ENCODE data around the gene DNM2.
A peak's percentile ranks its signal among the peaks of the same experiment; 100 is the strongest.

The DNM2 gene

GRCh38 chr19:10701955-10702525, 15.8 kb upstream of the DNM2 start:
- H4K5ac ChIP-seq (ENCODE audit: low read length): no peak overlapping the region
- H3K27ac ChIP-seq (ENCODE audit: low read depth, low read length): no peak overlapping the region

GRCh38 chr19:10706990-10707389, 10.9 kb upstream of the DNM2 start:
- H3K4me2 ChIP-seq (ENCODE audit: low read length): no peak overlapping the region
- no peak overlapping the region for H2BK5ac ChIP-seq (ENCODE audit: low read length)
- no peaks in the 10 kb centered on the region for H3K79me2 ChIP-seq (ENCODE audit: control insufficient read depth, insufficient read depth, low read length)
- no CpG with 5 or more reads among the region's 12 CpGs for WGBS (ENCODE audit: extremely low coverage, insufficient coverage, low lambda C conversion rate)
- H3K4me1 ChIP-seq (ENCODE audit: control insufficient read depth, low read depth, low read length): no peaks in the 10 kb centered on the region
- no peaks in the 10 kb centered on the region for H3K36me3 ChIP-seq (ENCODE audit: control insufficient read depth, insufficient read depth, low read length)
- no peak overlapping the region for H2BK120ac ChIP-seq (ENCODE audit: low read depth, low read length)
- H4K8ac ChIP-seq (ENCODE audit: low read depth, low read length): no peak overlapping the region
- no peak overlapping the region for H3K56ac ChIP-seq (ENCODE audit: low read length)
- no peak overlapping the region for H3K4me3 ChIP-seq (ENCODE audit: low read length)
- no peak overlapping the region for H2BK15ac ChIP-seq (replicated peaks; ENCODE audit: low read depth)
- no peak overlapping the region for H2AK5ac ChIP-seq (ENCODE audit: low read length)
- H3K23ac ChIP-seq (ENCODE audit: low read length): no peak overlapping the region
- no peak overlapping the region for H3K4ac ChIP-seq (ENCODE audit: low read depth, low read length)
- H3K18ac ChIP-seq (ENCODE audit: low read length): no peak overlapping the region
- no peak overlapping the region for H3K27ac ChIP-seq (ENCODE audit: low read depth, low read length)
- H4K5ac ChIP-seq (ENCODE audit: low read length): no peak overlapping the region
- no peaks in the 10 kb centered on the region for H3K27me3 ChIP-seq (ENCODE audit: insufficient read depth, low read length, poor library complexity)
- no peak for DNase-seq
- H3K9ac ChIP-seq (ENCODE audit: low read length): no peak overlapping the region
- H3K79me1 ChIP-seq (ENCODE audit: low read length): no peaks in the 10 kb centered on the region

More at GRCh38 chr19:10701955-10702525, 15.8 kb upstream of the DNM2 start:
- Histone ChIP-seq H4K8ac (ENCODE audit: low read depth, low read length) (no peak overlapping the region), H2BK120ac (ENCODE audit: low read depth, low read length) (no peak overlapping the region), H3K36me3 (ENCODE audit: control insufficient read depth, insufficient read depth, low read length) (no peaks in the 10 kb centered on the region), H2AK5ac (ENCODE audit: low read length) (no peak overlapping the region), H3K56ac (ENCODE audit: low read length) (peak overlapping the region; percentile 83), H3K23ac (ENCODE audit: low read length) (no peak overlapping the region), H3K9ac (ENCODE audit: low read length) (peak overlapping the region; percentile 83), H3K79me2 (ENCODE audit: control insufficient read depth, insufficient read depth, low read length) (no peaks in the 10 kb centered on the region), H3K79me1 (ENCODE audit: low read length) (no peaks in the 10 kb centered on the region), H3K27me3 (ENCODE audit: insufficient read depth, low read length, poor library complexity) (no peaks in the 10 kb centered on the region), H3K18ac (ENCODE audit: low read length) (no peak overlapping the region), H2BK15ac (replicated peaks; ENCODE audit: low read depth) (no peak overlapping the region), H3K4me3 (ENCODE audit: low read length) (peak overlapping the region; percentile 47), H3K4me1 (ENCODE audit: control insufficient read depth, low read depth, low read length) (no peaks in the 10 kb centered on the region), H3K4ac (ENCODE audit: low read depth, low read length) (no peak overlapping the region), H2BK5ac (ENCODE audit: low read length) (no peak overlapping the region), H3K4me2 (ENCODE audit: low read length) (peak overlapping the region; percentile 71)
- no CpG with 5 or more reads among the region's 24 CpGs for WGBS (ENCODE audit: extremely low coverage, insufficient coverage, low lambda C conversion rate)
- DNase-seq: peak; percentile 77

GRCh38 chr19:10707440-10707839, 10.4 kb upstream of the DNM2 start:
- Histone ChIP-seq H3K27me3 (ENCODE audit: insufficient read depth, low read length, poor library complexity) (no peaks in the 10 kb centered on the region), H2BK120ac (ENCODE audit: low read depth, low read length) (no peak overlapping the region), H3K4me2 (ENCODE audit: low read length) (no peak overlapping the region), H2BK15ac (replicated peaks; ENCODE audit: low read depth) (no peak overlapping the region), H3K9ac (ENCODE audit: low read length) (no peak overlapping the region), H3K18ac (ENCODE audit: low read length) (no peak overlapping the region), H4K5ac (ENCODE audit: low read length) (no peak overlapping the region), H3K4me3 (ENCODE audit: low read length) (no peak overlapping the region), H3K36me3 (ENCODE audit: control insufficient read depth, insufficient read depth, low read length) (no peaks in the 10 kb centered on the region), H2BK5ac (ENCODE audit: low read length) (no peak overlapping the region), H4K8ac (ENCODE audit: low read depth, low read length) (no peak overlapping the region), H3K4ac (ENCODE audit: low read depth, low read length) (no peak overlapping the region), H3K79me2 (ENCODE audit: control insufficient read depth, insufficient read depth, low read length) (no peaks in the 10 kb centered on the region), H3K79me1 (ENCODE audit: low read length) (no peaks in the 10 kb centered on the region), H3K4me1 (ENCODE audit: control insufficient read depth, low read depth, low read length) (no peaks in the 10 kb centered on the region), H2AK5ac (ENCODE audit: low read length) (no peak overlapping the region), H3K56ac (ENCODE audit: low read length) (no peak overlapping the region), H3K23ac (ENCODE audit: low read length) (no peak overlapping the region), H3K27ac (ENCODE audit: low read depth, low read length) (no peak overlapping the region)
- DNase-seq: no peak
- no CpG with 5 or more reads among the region's 16 CpGs for WGBS (ENCODE audit: extremely low coverage, insufficient coverage, low lambda C conversion rate)

- H3K79me1 ChIP-seq (ENCODE audit: low read length): no peaks in the 10 kb centered on the region
- no CpG with 5 or more reads among the region's 7 CpGs for WGBS (ENCODE audit: extremely low coverage, insufficient coverage, low lambda C conversion rate)
These were observed 9.6 kb upstream of the DNM2 start for GRCh38 chr19:10708291-10708690.

GRCh38 chr19:10712045-10712444, 5.8 kb upstream of the DNM2 start:
- H3K9ac ChIP-seq (ENCODE audit: low read length): no peak overlapping the region
- no peak overlapping the region for H3K27ac ChIP-seq (ENCODE audit: low read depth, low read length)
- peaks cover 2% of the 10 kb centered on the region for H3K36me3 ChIP-seq (ENCODE audit: control insufficient read depth, insufficient read depth, low read length)
- WGBS (ENCODE audit: extremely low coverage, insufficient coverage, low lambda C conversion rate): no CpG with 5 or more reads among the region's 14 CpGs
- H3K4me2 ChIP-seq (ENCODE audit: low read length): no peak overlapping the region
- H3K18ac ChIP-seq (ENCODE audit: low read length): no peak overlapping the region
- no peak overlapping the region for H3K4me3 ChIP-seq (ENCODE audit: low read length)
- H2BK5ac ChIP-seq (ENCODE audit: low read length): no peak overlapping the region
- H2BK15ac ChIP-seq (replicated peaks; ENCODE audit: low read depth): no peak overlapping the region
- H3K27me3 ChIP-seq (ENCODE audit: insufficient read depth, low read length, poor library complexity): no peaks in the 10 kb centered on the region
- no peak overlapping the region for H3K4ac ChIP-seq (ENCODE audit: low read depth, low read length)
- H3K79me2 ChIP-seq (ENCODE audit: control insufficient read depth, insufficient read depth, low read length): no peaks in the 10 kb centered on the region
- H3K79me1 ChIP-seq (ENCODE audit: low read length): no peaks in the 10 kb centered on the region
- no peak overlapping the region for H3K56ac ChIP-seq (ENCODE audit: low read length)
- DNase-seq: peak; percentile 44
- H2AK5ac ChIP-seq (ENCODE audit: low read length): no peak overlapping the region
- H3K4me1 ChIP-seq (ENCODE audit: control insufficient read depth, low read depth, low read length): no peaks in the 10 kb centered on the region
- H4K8ac ChIP-seq (ENCODE audit: low read depth, low read length): no peak overlapping the region
- no peak overlapping the region for H2BK120ac ChIP-seq (ENCODE audit: low read depth, low read length)
- H4K5ac ChIP-seq (ENCODE audit: low read length): no peak overlapping the region
- H3K23ac ChIP-seq (ENCODE audit: low read length): no peak overlapping the region

More at GRCh38 chr19:10708291-10708690, 9.6 kb upstream of the DNM2 start:
- no peak overlapping the region for H2BK5ac ChIP-seq (ENCODE audit: low read length)
- no peak overlapping the region for H3K4ac ChIP-seq (ENCODE audit: low read depth, low read length)
- H3K18ac ChIP-seq (ENCODE audit: low read length): no peak overlapping the region
- H3K4me3 ChIP-seq (ENCODE audit: low read length): no peak overlapping the region
- no peak overlapping the region for H4K5ac ChIP-seq (ENCODE audit: low read length)
- no peak overlapping the region for H3K23ac ChIP-seq (ENCODE audit: low read length)
- no peak overlapping the region for H3K4me2 ChIP-seq (ENCODE audit: low read length)
- H2AK5ac ChIP-seq (ENCODE audit: low read length): no peak overlapping the region
- DNase-seq: no peak
- no peaks in the 10 kb centered on the region for H3K27me3 ChIP-seq (ENCODE audit: insufficient read depth, low read length, poor library complexity)
- no peak overlapping the region for H2BK120ac ChIP-seq (ENCODE audit: low read depth, low read length)
- no peak overlapping the region for H3K56ac ChIP-seq (ENCODE audit: low read length)
- no peaks in the 10 kb centered on the region for H3K4me1 ChIP-seq (ENCODE audit: control insufficient read depth, low read depth, low read length)
- H3K9ac ChIP-seq (ENCODE audit: low read length): no peak overlapping the region
- no peak overlapping the region for H3K27ac ChIP-seq (ENCODE audit: low read depth, low read length)
- peaks cover under 1% of the 10 kb centered on the region for H3K36me3 ChIP-seq (ENCODE audit: control insufficient read depth, insufficient read depth, low read length)
- H3K79me2 ChIP-seq (ENCODE audit: control insufficient read depth, insufficient read depth, low read length): no peaks in the 10 kb centered on the region
- no peak overlapping the region for H2BK15ac ChIP-seq (replicated peaks; ENCODE audit: low read depth)
- H4K8ac ChIP-seq (ENCODE audit: low read depth, low read length): no peak overlapping the region

GRCh38 chr19:10712754-10713153, 5.1 kb upstream of the DNM2 start:
- Histone ChIP-seq H3K4me1 (ENCODE audit: control insufficient read depth, low read depth, low read length) (no peaks in the 10 kb centered on the region), H3K36me3 (ENCODE audit: control insufficient read depth, insufficient read depth, low read length) (peaks cover 2% of the 10 kb centered on the region), H3K27me3 (ENCODE audit: insufficient read depth, low read length, poor library complexity) (no peaks in the 10 kb centered on the region), H3K18ac (ENCODE audit: low read length) (no peak overlapping the region), H3K56ac (ENCODE audit: low read length) (no peak overlapping the region), H3K27ac (ENCODE audit: low read depth, low read length) (no peak overlapping the region), H3K9ac (ENCODE audit: low read length) (no peak overlapping the region), H2BK120ac (ENCODE audit: low read depth, low read length) (no peak overlapping the region), H3K79me2 (ENCODE audit: control insufficient read depth, insufficient read depth, low read length) (no peaks in the 10 kb centered on the region), H3K4ac (ENCODE audit: low read depth, low read length) (no peak overlapping the region), H4K5ac (ENCODE audit: low read length) (no peak overlapping the region), H3K79me1 (ENCODE audit: low read length) (no peaks in the 10 kb centered on the region), H3K4me2 (ENCODE audit: low read length) (no peak overlapping the region), H2AK5ac (ENCODE audit: low read length) (no peak overlapping the region), H3K23ac (ENCODE audit: low read length) (no peak overlapping the region), H4K8ac (ENCODE audit: low read depth, low read length) (no peak overlapping the region), H2BK5ac (ENCODE audit: low read length) (no peak overlapping the region), H2BK15ac (replicated peaks; ENCODE audit: low read depth) (no peak overlapping the region), H3K4me3 (ENCODE audit: low read length) (no peak overlapping the region)
- DNase-seq: no peak
- no CpG with 5 or more reads among the region's 23 CpGs for WGBS (ENCODE audit: extremely low coverage, insufficient coverage, low lambda C conversion rate)

Data from mesendoderm (in vitro differentiated cells).